HepG2 (cell line): ENCODE data around the gene ZNF292.

Experiments
- NR2C2 ChIP-seq: sonication (generic); formaldehyde crosslinking; IDR thresholded peaks from 2 replicates; pipeline ENCODE4 v1.4.0; 2020; ENCODE audit warnings: missing genetic modification reagents, mild to moderate bottlenecking, moderate library complexity, borderline replicate concordance
- POGK ChIP-seq: sonication (generic); formaldehyde crosslinking; conservative IDR thresholded peaks from 2 replicates; pipeline ENCODE4 v1.8.0; 2022; ENCODE audit warnings: mild to moderate bottlenecking, moderate library complexity, missing genetic modification reagents
- YY1 ChIP-seq: IDR thresholded peaks from 2 replicates; pipeline ENCODE4 v1.6.1; 2011; ENCODE audit warnings: low read length, low read depth, moderate library complexity, mild to moderate bottlenecking; ENCODE audit not compliant: insufficient read depth, insufficient replicate concordance

DNA sequence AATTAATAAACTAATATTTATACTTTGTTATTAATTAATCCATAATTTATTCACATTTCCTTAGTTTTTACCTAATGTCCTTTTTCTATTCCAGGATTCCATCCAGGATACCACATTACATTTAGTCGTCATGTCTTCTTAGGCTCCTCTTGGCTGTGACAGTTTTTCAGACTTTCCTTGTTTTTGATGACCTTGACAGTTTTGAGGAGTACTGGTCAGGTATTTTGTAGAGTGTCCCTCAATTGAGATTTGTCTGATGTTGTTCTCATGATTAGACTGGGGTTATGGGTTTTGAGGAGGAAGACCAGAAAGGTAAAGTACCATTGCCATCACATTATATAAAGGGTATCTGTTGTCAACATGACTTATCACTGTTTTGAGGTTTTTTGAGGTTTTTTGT lies 67.3 kb downstream of the ZNF292 start:
- TF ChIP-seq POGK (CRISPR knock-in tag), result no peak
- no peak for TF ChIP-seq YY1
- TF ChIP-seq NR2C2, result no peak
